ENCODE results near the gene COX6A1. TPM values are rescaled to one million over a fixed set of nuclear protein-coding genes. Genes with fewer than 3 reads are reported as not detected.

COX6A1 gene
- total and polyA plus RNA-seq, 2 donors (not counting 1 experiment from before 2014, with no cell fraction given): 137 to 484 TPM

GRCh38 chr12:120463712-120464111, 25.8 kb downstream of the COX6A1 start:
- intact Hi-C loops (cut with micrococcal nuclease): loop anchor here (10.0 kb wide), 1 partner anchor 441 kb away; the partner anchor contains the start of gene SPPL3

More at GRCh38 chr12:120463712-120464111, 25.8 kb downstream of the COX6A1 start:
- Histone ChIP-seq H3K27me3 (replicated peaks in 1 of 4; ENCODE audit: control extremely low read depth in 1 of 4, control insufficient read depth in 3 of 4, insufficient read depth in 4 of 4, low read length in 3 of 4) (no peaks in the 10 kb centered on the region), H4K20me1 (ENCODE audit: control insufficient read depth, insufficient read depth, low read length, poor library complexity, severe bottlenecking) (peaks cover 77% of the 10 kb centered on the region), H3K4me3 (ENCODE audit: control extremely low read depth in 1 of 5, extremely low read depth in 1 of 5, insufficient read depth in 1 of 5, low read depth in 2 of 5, low read length in 4 of 5) (no peak overlapping the region), H3K9ac (ENCODE audit: low read length) (no peak overlapping the region), H3K4me1 (ENCODE audit: control insufficient read depth in 2 of 2, insufficient read depth in 2 of 2, low read length in 2 of 2) (peaks cover 12 to 14% of the 10 kb centered on the region in 2 donors), H3K4me2 (replicated peaks; ENCODE audit: low read depth, low read length, poor library complexity, severe bottlenecking) (no peak overlapping the region), H3K79me2 (ENCODE audit: control insufficient read depth, insufficient read depth, low read length) (peaks cover 85% of the 10 kb centered on the region), H3K27ac (ENCODE audit: low read length in 2 of 2) (no peak overlapping the region), H3K9me3 (ENCODE audit: control extremely low read depth in 1 of 3, control insufficient read depth in 2 of 3, insufficient read depth in 1 of 3, low read length in 2 of 3) (no peaks in the 10 kb centered on the region), H2AFZ (ENCODE audit: insufficient read depth, low read depth, low read length, poor library complexity, severe bottlenecking) (no peak overlapping the region), H3K36me3 (replicated peaks in 1 of 2; ENCODE audit: control extremely low read depth in 1 of 2, control insufficient read depth in 1 of 2, extremely low read depth in 1 of 2, insufficient read depth in 2 of 2, low read length in 1 of 2) (peaks cover 12 to 72% of the 10 kb centered on the region in 2 experiments)
- CTCF ChIA-PET: interaction anchor here (1.2 to 4.2 kb wide), 2 partner anchors 11 to 65 kb away, joined by 3 to 39 read pairs; partner anchors contain the start of gene COQ5
- ATAC-seq (ENCODE audit: low read depth) (no peak), DNase-seq (no peak)
- POLR2A ChIA-PET: no interaction called here
- 94% methylated on average over 4 of the region's 5 CpGs for WGBS (ENCODE audit: insufficient coverage)
- no peaks in the 10 kb centered on the region for H3K9me3 Mint-ChIP-seq (ENCODE audit: insufficient read depth)
- H3K27ac Mint-ChIP-seq: no peak overlapping the region
- H3K4me1 Mint-ChIP-seq: peaks cover 27% of the 10 kb centered on the region
- H3K4me3 Mint-ChIP-seq: no peak overlapping the region
- no peaks in the 10 kb centered on the region for H3K27me3 Mint-ChIP-seq
- TF ChIP-seq CTCF (IDR thresholded peaks at IDR 0.05) (no peak), EZH2 (IDR thresholded peaks at IDR 0.05; ENCODE audit: borderline replicate concordance, insufficient read depth, low read depth, low read length, poor library complexity, severe bottlenecking) (no peak)

Data from B cell (primary cell).